ENCODE results near the gene SLC25A34. TPM values are rescaled to one million over a fixed set of nuclear protein-coding genes. Genes with fewer than 3 reads are reported as not detected.
A peak's percentile ranks its signal among the peaks of the same experiment; 100 is the strongest.

The SLC25A34 gene
- total RNA-seq, 1 experiment from 2014 or later = 0.59 TPM

DNA sequence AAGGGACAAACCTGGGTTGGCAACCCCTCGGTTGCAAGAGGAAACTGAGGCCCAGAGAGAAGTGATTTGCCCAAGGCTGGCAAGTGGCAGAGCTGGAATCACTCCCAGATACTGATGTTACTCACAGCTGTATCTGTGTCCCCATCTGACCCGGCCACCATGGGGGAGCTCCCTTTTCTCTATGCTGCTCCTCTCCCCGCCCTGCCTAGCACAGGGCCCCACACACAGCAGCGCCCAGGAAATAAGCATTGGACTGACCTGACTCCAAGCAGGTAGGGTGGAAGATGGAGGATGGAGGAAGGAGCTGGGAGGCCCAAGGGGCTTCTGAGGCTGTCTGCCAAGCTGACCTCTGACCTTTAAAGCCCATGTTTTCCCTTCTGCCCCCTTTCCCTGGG is 19.6 kb downstream of the SLC25A34 start:
- peaks cover 3 to 25% of the 10 kb centered on the region in 2 experiments; a peak in 3 of 4 replicates for H3K4me1 ChIP-seq (ENCODE audit: control insufficient read depth in 1 of 2, insufficient read depth in 2 of 2, low read length in 2 of 2)
- H2AFZ ChIP-seq (ENCODE audit: low read depth, low read length, poor library complexity, severe bottlenecking) = no peak overlapping the region
- H4K20me1 ChIP-seq (ENCODE audit: insufficient read depth) = no peaks in the 10 kb centered on the region
- no TSS peak for BruUV-seq (replicated peaks)
- no peaks in the 10 kb centered on the region for H3K9me2 ChIP-seq (ENCODE audit: insufficient read depth)
- H3K4me2 ChIP-seq (ENCODE audit: low read length) = 0 out of 2 replicates have a peak overlapping the region, but pooled peaks have one; percentile 71
- CTCF ChIA-PET = interaction anchor here (1.3 kb wide), 1 partner anchor 15 kb away, joined by 3 read pairs; no protein-coding TSS in a partner anchor
- no peak overlapping the region for H3K27ac ChIP-seq (ENCODE audit: low read depth, low read length)
- no peaks in the 10 kb centered on the region for H3K36me3 ChIP-seq (ENCODE audit: control insufficient read depth in 1 of 2, insufficient read depth in 2 of 2, low read length in 2 of 2)
- no peak for ATAC-seq
- no peaks in the 10 kb centered on the region for H3K79me2 ChIP-seq (ENCODE audit: insufficient read depth, low read length)
- no peak overlapping the region for H3K9ac ChIP-seq (ENCODE audit: low read length)
- POLR2A ChIA-PET = no interaction called here
- H3K4me3 ChIP-seq (replicated peaks in 1 of 2; ENCODE audit: low read depth in 1 of 2, low read length in 2 of 2) = no peak overlapping the region
- intact Hi-C loops (cut with micrococcal nuclease) = no loop called here
- TF ChIP-seq RAD21 (IDR thresholded peaks at IDR 0.05; ENCODE audit: low read depth) = no peak
- TF ChIP-seq ELF1 (IDR thresholded peaks at IDR 0.05; ENCODE audit: borderline replicate concordance, low read depth) = no peak
- no peak for TF ChIP-seq FOSL1 (IDR thresholded peaks at IDR 0.05; ENCODE audit: low read depth)
- TF ChIP-seq EGR1 (IDR thresholded peaks at IDR 0.05; ENCODE audit: low read depth) = no peak
- TF ChIP-seq, protein P1, sequence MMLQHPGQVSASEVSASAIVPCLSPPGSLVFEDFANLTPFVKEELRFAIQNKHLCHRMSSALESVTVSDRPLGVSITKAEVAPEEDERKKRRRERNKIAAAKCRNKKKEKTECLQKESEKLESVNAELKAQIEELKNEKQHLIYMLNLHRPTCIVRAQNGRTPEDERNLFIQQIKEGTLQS (IDR thresholded peaks at IDR 0.05) = no peak
- TF ChIP-seq YY1 (IDR thresholded peaks at IDR 0.05; ENCODE audit: extremely low read depth, insufficient replicate concordance, low read depth, low read length) = no peak
- TF ChIP-seq, protein P2, sequence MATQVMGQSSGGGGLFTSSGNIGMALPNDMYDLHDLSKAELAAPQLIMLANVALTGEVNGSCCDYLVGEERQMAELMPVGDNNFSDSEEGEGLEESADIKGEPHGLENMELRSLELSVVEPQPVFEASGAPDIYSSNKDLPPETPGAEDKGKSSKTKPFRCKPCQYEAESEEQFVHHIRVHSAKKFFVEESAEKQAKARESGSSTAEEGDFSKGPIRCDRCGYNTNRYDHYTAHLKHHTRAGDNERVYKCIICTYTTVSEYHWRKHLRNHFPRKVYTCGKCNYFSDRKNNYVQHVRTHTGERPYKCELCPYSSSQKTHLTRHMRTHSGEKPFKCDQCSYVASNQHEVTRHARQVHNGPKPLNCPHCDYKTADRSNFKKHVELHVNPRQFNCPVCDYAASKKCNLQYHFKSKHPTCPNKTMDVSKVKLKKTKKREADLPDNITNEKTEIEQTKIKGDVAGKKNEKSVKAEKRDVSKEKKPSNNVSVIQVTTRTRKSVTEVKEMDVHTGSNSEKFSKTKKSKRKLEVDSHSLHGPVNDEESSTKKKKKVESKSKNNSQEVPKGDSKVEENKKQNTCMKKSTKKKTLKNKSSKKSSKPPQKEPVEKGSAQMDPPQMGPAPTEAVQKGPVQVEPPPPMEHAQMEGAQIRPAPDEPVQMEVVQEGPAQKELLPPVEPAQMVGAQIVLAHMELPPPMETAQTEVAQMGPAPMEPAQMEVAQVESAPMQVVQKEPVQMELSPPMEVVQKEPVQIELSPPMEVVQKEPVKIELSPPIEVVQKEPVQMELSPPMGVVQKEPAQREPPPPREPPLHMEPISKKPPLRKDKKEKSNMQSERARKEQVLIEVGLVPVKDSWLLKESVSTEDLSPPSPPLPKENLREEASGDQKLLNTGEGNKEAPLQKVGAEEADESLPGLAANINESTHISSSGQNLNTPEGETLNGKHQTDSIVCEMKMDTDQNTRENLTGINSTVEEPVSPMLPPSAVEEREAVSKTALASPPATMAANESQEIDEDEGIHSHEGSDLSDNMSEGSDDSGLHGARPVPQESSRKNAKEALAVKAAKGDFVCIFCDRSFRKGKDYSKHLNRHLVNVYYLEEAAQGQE (IDR thresholded peaks at IDR 0.05; ENCODE audit: low read depth) = no peak
- TF ChIP-seq ZNF274 (IDR thresholded peaks at IDR 0.05; ENCODE audit: low read depth, low read length) = no peak
- TF ChIP-seq, protein P3, sequence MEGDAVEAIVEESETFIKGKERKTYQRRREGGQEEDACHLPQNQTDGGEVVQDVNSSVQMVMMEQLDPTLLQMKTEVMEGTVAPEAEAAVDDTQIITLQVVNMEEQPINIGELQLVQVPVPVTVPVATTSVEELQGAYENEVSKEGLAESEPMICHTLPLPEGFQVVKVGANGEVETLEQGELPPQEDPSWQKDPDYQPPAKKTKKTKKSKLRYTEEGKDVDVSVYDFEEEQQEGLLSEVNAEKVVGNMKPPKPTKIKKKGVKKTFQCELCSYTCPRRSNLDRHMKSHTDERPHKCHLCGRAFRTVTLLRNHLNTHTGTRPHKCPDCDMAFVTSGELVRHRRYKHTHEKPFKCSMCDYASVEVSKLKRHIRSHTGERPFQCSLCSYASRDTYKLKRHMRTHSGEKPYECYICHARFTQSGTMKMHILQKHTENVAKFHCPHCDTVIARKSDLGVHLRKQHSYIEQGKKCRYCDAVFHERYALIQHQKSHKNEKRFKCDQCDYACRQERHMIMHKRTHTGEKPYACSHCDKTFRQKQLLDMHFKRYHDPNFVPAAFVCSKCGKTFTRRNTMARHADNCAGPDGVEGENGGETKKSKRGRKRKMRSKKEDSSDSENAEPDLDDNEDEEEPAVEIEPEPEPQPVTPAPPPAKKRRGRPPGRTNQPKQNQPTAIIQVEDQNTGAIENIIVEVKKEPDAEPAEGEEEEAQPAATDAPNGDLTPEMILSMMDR (IDR thresholded peaks at IDR 0.05 in 2 of 3, conservative IDR thresholded peaks at IDR 0.05 in 1 of 3; ENCODE audit: borderline replicate concordance in 1 of 3, insufficient read depth in 1 of 3, low read depth in 2 of 3, low read length in 2 of 3) = no peak
- no peak for TF ChIP-seq SP1 (IDR thresholded peaks at IDR 0.05; ENCODE audit: low read depth)
- TF ChIP-seq SIN3A (IDR thresholded peaks at IDR 0.05; ENCODE audit: low read depth) = no peak
- no peak for TF ChIP-seq CEBPB (IDR thresholded peaks at IDR 0.05; ENCODE audit: low read depth)
- no peak for TF ChIP-seq CBX3 (IDR thresholded peaks at IDR 0.05; ENCODE audit: low read depth)
- no peak for TF ChIP-seq SRF (IDR thresholded peaks at IDR 0.05; ENCODE audit: low read depth)
- TF ChIP-seq, protein P4, sequence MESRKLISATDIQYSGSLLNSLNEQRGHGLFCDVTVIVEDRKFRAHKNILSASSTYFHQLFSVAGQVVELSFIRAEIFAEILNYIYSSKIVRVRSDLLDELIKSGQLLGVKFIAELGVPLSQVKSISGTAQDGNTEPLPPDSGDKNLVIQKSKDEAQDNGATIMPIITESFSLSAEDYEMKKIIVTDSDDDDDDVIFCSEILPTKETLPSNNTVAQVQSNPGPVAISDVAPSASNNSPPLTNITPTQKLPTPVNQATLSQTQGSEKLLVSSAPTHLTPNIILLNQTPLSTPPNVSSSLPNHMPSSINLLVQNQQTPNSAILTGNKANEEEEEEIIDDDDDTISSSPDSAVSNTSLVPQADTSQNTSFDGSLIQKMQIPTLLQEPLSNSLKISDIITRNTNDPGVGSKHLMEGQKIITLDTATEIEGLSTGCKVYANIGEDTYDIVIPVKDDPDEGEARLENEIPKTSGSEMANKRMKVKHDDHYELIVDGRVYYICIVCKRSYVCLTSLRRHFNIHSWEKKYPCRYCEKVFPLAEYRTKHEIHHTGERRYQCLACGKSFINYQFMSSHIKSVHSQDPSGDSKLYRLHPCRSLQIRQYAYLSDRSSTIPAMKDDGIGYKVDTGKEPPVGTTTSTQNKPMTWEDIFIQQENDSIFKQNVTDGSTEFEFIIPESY (IDR thresholded peaks at IDR 0.05; ENCODE audit: extremely low read depth, insufficient replicate concordance, low read length) = no peak
- no peak for TF ChIP-seq EZH2phosphoT487 (IDR thresholded peaks at IDR 0.05; ENCODE audit: borderline replicate concordance)
- no peak for TF ChIP-seq POLR2A (IDR thresholded peaks at IDR 0.05; ENCODE audit: borderline replicate concordance, extremely low read depth, insufficient read depth, insufficient read length)
- TF ChIP-seq, protein P5, sequence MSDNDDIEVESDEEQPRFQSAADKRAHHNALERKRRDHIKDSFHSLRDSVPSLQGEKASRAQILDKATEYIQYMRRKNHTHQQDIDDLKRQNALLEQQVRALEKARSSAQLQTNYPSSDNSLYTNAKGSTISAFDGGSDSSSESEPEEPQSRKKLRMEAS (IDR thresholded peaks at IDR 0.05) = no peak
- RAD21 ChIA-PET (ENCODE audit: low non-redundant PET in 1 of 2, low total read pairs in 2 of 2, uncharacterized antibody in 2 of 2, unreplicated experiment in 2 of 2) = no interaction called here
- H3K9me3 ChIP-seq (ENCODE audit: control insufficient read depth in 1 of 2, insufficient read depth in 1 of 2, low read depth in 1 of 2, low read length in 2 of 2) = no peaks in the 10 kb centered on the region
- no peak for DNase-seq (ENCODE audit: low read depth, low spot score)
- H3K27me3 ChIP-seq (ENCODE audit: insufficient read depth, low read length) = no peaks in the 10 kb centered on the region

Data from HCT116 (cell line).